T-helper 2 cell (primary cell): Measurements from ENCODE around the gene WNK2.

Source experiments
- DNase-seq, 5 experiments: peaks; one replicate each; pipeline versions ENCODE4 v3.0.0 to v3.0.0-alpha.2; 2012 to 2022
- total RNA-seq, 2 donors: gene quantifications; one replicate each; lab custom pipeline; 2026; lab: John Stamatoyannopoulos, UW

WNK2 gene
- total RNA-seq, result 0 to 0.27 reads per million in 2 donors

DNA sequence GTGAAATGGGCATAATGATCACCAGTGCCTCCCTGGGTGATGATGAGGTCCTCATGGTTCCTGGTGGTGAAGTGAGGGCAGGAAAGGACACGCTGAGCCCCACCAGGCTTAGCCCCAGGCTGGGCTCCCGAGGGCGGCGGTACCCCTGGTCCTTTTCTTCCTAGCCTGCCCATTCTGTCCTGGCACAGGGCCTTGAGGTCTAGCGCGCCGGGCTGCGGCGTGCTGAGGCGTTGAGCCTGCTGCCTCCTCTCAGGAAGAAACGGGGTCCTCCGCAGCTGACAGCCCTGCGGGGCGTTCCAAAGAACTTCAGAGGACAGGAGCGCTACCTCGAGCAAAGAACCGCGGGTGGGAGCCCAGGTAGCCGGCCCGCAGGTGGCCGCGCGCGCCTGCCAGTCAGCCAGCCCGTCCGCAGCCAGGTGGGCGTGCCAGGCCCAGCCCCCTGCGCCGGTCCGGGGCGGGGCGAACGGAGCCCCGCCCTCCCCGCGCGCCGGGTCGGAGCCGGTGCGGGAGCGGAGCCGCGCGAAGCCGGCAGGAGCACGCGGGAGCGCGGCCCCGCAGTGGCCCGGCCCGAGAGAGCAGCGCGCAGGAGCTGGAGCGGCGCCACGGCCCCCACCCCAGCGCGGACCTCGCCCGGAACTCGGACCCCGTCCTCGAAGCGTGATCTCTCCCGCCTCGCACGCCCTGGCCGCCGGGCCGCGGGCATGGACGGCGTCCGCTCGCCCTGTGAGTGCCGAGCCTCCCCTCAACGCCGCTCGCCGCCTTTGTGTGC, at the start of gene WNK2:
Gene WNK2, plus strand, starts transcription at position 477 of the 769 bp plus-strand sequence. CDS start 791 bp downstream, outside the sequence.
- DNase-seq, result peak in 4 of 5 experiments; percentile 20 to 33 (median 26)

DNA sequence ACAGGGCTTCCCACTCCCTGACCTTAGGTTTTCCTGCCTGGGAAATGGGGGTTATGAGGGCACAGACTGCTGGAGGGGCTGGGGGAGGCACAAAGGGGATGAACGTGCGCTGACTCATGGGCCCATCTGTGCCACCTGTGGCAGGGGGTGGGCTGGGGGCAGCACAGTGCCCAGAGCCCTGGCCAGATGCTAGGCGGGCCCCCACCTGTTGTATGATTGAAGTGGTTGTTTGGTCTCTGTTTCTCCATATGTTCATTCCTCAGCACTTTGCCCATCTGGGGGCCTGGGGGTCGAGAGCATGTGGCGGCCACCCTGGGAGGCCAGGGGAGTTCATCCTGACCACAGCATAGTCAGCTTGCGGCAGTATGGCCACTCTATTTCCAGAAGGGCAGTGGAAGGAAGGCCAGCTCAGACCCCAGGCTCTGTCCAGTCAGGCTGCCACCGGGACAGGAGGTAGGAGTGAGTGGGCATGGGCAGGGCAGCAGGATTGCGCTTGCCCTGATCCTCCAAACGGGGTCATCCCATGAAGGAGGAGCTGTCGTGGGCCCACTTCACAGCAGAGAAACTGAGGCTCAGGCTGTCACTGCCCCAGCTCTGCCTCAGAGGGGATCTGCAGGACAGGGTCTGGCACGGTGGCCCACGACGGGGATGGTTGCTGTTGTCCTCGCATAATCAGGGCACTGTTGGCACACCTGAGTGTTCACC, 49.0 kb upstream of the WNK2 start:
- DNase-seq, result no peak

DNA sequence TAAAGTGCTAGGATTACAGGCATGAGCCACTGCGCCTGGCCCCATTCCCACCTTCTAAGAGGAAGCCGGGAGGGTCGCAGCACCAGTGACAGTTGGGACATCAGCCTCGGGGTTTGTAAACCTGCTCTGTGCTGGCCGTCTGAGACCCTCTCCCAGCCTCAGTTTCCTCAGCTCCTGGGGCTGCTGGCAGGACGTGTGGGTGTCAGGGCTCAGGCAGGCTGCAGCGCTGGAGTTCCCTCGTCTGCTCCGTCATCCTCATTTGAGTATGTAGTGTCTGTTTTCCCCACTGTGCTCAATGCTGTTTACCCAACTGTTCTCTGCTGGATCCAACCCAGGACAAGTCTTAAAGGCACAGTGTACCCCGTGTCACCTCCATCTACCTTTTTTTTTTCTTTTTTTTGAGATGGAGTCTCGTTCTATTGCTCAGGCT, 47.9 kb upstream of the WNK2 start:
- DNase-seq, result no peak

DNA sequence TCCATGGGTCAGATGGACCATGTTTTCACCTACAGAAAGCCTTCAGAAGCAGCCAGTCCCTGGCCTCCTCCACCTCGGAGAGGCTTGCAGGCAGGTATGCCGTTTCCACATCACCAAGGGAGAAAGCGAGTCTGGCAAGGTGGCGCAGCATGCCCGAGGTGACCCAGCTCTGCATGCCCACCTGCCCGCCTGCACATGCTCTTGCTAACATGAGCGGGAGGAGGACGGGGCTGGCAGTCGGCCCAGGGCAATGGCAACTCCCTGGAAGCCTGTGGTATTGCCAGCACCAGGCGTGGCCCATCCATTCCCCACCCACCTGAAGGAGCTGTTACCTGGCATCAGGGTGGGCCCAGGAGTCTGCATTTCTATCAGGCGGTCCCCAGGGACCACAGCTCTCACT, 46.6 kb upstream of the WNK2 start:
- no peak for DNase-seq

DNA sequence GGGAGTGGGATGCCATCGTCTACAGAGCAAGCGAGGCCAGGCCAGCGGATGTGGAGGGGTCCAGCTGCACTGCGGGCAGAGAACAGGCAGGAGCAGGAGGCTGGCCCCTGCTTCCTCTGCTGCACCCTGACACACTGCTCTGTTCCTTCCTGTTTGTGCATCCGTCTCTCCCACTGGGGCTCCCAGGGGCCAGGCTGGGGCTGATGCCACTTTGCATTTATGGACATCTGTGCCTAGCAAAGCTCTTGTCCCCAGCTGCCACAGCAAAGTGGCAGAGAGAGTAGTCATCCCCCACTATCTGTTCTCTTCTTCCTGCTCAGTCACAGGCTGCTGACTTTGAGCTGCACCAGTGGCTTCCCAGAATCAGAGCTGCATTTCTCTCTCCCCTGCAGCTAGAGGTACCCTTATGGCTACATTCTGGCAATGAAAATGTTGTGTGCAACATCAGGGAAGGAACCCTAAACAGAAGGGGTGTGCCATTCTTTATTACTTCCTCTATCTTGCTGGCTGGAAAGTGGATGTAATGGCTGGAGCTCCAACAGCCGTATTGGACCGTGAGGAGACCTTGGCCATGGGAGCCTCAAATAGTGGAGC, 45.7 kb upstream of the WNK2 start:
- peak in 1 of 5 experiments; percentile 24 for DNase-seq

DNA sequence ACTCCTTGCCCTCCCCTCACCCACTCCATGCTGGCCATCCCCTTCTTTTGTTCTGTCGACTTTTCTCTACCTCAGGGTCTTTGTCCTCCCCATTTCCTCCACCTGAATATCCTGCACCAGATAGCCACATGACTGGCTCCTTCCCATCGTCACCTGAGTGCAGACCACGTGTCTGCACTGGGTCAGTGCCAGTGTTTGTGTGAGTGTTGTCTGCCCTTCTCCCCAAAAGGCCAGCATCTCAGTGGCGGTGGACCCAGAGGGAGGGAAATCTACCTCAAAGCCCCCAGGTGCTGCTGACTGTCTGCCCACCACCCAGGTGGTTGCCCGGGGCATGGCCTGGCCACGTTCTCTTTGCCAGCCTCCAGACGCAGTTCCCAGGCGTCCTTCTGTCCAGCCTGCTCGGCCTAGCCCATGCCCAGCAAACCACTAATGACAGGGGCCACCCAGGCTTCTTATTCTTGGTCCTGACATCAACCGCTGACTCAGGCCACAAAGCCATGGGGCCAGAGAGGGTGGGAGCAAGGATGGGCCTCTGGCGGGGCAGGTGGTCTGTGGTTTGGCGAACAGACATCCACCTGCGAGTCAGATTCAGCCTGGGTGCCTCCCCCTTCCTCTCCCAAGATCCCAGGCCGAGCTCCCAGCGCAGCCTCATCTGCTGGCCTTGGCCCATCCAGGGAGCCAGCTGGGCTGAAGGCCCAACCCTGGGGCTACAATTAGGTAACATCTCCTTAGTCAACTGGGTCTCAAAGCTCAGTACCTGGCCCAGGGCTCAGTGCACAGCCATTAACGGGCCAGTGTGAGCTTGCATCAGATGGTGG, 44.4 kb upstream of the WNK2 start:
- no peak for DNase-seq

DNA sequence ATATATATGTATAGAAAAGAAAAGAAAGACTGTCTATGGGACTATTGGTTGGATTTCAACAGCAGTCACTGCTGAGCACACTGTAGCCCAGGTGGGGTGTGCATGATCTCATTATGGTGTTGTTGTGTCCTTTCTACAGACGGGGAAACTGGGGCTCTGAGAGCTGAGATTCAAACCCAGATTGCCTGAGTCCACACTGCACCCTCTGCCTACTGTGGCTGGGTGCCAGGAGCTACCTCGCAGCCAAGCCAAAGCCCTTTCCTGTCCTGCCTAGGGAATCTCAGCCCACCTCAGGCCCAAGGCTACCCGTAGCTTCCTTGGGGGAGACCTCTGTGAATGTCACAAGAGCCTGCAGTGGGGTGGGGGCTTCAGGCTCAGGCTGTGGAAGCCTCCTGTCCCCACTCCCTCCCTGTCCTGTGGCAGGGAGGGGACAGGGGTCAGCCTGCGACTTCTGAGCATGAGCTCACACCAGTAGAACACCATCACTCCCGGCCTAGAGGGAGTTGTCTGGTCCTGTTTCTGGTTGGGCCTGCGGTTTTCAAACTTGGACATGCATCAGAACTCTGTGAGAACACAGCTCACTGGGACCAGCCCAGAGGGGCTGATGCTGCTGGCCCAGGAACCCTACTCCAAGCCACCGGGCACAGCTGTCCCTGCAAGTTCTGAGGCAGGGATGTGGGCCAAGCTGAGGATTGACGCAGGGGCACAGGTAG, 42.0 kb upstream of the WNK2 start:
- no peak for DNase-seq

DNA sequence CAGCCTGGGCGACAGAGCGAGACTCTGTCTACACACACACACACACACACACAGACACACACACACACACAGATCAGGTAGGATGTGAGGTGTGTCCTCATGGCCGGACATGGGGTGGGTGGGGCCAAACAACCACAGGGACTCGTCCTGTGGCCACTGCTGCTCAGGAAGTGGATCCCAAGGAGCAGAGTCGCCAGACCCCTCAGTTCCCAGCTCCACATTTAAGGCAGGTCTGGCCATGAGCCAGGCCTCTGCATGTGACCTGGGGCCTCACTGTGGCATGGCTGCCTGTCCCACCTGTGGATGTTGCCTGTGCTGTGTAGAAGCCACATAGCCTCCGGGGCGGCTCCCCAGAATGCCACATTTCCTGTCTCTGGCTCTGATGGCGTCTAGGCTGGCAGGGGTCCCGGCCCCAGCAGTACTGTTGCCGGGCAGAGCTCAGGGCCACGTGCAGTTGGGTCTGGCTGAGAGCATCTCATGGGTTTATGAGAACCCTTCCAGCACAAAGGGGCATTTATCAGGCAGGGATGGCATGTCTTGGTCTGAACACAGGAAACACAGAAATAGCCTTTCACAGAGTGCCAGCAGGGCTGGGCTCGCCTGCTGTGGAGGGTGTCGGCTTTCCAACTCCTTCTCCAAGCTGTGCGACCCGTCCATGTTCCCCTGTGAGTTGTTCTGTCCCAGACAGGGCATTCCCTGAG, 40.0 kb upstream of the WNK2 start:
- DNase-seq, result peak in 3 of 5 experiments; percentile 51 to 83 (median 78)

DNA sequence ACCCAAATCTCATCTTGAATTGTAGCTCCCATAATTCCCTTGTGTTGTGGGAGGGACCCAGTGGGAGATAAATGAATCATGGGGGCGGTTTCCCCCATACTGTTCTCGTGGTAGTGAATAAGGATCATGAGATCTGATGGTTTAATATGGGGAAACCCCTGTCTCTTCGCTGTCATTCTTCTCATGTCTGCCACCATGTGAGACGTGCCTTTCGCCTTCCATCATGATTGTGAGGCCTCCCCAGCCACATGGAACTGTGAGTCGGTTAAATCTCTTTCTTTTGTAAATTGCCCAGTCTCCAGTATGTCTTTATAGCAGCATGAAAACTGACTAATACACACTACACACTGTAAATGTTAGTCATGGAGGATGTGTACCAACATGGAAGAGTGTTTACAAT, 37.2 kb upstream of the WNK2 start:
- peak in 1 of 5 experiments; percentile 37 for DNase-seq

DNA sequence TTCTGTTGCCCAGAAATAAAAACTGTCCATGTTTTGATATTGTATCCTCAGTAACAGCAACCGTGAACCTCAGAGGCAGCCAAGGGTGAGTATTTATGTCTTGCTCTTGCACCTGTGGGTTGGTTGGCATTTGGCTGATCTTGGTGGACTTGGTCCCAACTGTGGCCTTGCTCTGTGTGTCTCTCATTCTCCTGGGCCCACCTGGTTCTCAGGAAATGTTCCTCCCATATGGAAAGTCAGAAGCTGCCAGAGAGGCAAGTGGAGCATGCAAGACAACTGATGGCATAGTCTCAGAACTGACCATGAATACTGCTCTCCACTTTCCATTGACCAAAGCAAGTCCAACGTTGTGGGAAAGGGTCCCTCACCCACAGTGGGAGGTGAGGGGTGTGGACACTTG, 36.3 kb upstream of the WNK2 start:
- no peak for DNase-seq

DNA sequence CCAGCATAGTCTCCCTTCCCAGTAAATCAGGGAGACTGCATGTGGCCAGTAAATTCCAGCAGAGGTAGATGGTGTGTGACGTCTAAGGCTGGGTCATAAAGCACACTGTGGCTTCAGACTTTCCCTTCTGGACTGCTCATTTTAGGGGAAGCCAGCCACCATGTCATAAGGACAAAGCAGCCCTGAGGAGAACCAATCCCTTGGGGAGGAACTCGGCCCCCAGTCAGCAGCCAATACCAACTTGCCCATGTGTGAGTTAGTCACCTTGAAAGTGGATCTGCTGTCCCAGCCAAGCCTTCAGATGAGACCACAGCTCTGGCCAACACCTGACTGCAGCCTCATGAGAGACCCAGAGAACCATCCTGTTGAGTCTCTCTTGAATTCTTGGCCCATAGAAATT, 35.2 kb upstream of the WNK2 start:
- DNase-seq, result no peak

DNA sequence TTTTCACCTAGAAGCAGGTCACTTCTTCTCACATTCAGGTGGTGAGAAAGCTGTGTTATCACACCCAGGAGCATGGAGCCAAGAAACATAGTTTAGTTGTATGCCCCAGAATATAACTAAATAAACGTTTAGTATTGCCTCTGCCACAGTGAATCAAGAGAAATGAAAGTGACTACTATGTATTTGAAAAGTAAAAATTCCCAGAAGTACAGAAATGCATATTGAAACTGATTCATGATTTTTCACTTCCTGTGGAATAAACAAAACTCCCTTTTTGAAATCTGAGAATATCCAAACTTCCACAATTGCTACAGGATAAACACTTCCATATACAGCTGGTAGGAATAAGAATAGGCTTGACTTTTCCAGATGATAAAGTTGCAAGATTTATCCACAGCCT, 34.6 kb upstream of the WNK2 start:
- no peak for DNase-seq

DNA sequence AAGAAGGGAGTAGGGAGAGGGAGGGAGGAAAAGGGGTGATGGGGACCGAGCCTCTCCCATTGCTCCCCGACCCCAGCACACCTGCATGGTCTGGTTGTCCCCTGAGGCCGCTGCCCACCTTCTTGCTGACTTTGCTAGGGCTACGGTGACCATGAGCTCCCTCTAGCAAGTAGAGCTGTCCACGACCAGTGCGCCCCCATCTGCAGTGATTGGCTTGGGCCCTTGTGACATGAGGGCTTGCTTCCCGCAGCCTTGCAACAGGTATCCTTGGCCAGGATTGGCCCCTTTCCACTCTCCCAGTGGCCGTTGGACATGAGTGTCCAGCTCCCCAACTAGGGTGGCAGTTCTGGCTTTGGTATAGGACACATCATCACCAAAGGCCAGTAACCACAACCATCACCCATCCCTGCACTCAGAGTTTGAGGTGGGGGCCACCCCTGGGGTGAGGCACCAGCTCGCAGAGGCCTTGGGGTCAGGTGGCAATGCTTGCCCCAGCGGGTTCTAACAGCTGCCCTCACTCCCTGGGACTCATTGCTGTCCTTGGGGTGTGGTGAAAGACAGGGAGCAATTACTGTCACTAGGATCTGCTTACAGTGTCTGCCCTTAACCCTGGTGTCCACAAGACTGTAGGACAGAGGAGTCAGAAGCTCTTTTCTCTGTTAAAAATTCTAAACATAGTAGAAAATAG, 32.7 kb upstream of the WNK2 start:
- no peak for DNase-seq

DNA sequence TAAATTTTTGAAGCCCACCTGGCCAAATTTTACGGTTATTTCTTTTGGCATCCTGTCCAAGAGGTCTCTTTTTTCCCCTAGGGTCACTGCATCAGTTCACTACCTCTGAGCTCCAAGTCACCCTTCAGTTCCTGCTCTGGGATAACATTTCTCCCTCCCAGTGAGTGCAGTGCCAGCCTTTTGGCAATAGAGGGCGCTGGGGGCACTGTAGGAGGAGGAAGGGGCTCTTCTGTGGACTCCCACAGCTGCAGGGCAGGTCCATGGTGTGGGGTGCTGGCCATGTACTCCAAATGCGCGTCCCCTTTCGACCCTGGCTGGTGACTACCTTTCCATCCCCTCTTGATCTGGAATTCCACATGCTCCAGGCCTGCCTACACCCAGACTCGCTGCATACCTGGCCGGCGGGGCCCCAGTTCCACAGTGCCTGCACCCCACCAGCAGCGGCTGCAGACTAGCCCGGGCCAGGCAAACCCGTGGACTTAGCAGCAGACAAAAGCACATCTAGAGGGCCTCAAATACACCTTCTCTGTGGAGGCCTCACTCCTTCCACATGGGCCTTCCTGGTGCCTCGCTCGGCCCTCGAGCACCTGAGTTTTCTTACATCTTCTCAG, 29.5 kb upstream of the WNK2 start:
- peak in 2 of 5 experiments; percentile 24 to 49 for DNase-seq

DNA sequence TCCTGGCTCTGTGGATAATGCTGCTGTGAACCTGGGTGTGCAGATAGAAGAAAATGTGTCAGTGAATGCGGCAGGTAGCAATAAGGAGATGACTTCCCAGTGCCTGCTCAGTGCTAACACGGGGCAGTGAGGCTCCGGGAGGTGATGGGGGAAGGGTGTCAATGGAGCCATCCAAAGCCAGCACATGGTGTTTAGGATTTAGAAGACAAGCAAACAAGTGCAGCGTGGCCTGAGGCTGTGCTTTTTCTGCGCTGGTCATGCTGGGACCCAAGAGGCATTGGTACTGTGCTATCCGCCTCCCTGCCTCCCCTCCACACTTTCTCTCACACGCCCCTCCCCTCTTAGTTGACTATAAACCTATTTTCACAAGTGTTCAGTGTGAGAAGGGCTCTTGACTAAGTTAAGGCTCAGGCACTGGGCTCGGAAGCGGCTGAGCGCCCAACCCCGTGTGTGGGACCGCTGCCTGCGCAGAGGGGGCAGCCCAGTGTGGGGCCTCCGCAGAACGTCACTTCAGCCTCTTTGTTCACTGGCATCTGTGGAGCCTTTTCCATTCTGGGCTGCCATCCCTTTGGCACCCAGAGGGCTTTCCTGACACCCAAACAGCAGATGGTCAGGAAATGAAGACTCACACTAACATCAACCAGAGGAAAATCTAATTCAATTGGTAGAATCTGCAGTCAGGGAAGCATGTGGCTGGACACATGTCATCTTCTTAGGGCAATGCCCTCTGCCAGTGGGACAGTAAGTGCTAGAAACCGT, 28.0 kb upstream of the WNK2 start:
- no peak for DNase-seq

DNA sequence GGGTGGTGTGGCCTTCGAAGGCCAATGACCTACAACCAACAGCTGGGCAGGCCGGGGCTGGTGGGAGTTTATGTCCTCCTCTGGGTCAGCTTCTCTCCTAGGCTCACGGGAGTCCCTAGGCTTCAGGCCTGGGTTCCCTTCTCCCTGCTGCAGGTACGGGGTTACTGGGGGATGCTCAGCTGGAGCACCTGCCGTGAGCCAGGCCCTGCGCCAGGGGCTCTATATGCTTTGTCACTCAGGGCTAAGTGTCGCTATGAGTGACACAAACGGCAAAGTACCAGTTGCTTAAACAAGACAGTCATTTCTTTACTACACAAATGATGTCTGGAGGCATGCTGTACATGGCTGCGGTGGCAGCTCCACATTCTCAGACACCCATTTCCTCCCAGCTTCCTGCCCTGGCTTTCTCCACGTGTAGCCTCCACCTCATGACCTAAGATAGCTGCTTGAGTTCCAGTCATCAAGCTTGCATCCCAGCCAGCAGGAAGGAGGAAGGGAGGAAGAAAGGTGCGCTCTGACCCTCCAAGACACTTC, 27.4 kb upstream of the WNK2 start:
- peak in 2 of 5 experiments; percentile 36 to 97 for DNase-seq

DNA sequence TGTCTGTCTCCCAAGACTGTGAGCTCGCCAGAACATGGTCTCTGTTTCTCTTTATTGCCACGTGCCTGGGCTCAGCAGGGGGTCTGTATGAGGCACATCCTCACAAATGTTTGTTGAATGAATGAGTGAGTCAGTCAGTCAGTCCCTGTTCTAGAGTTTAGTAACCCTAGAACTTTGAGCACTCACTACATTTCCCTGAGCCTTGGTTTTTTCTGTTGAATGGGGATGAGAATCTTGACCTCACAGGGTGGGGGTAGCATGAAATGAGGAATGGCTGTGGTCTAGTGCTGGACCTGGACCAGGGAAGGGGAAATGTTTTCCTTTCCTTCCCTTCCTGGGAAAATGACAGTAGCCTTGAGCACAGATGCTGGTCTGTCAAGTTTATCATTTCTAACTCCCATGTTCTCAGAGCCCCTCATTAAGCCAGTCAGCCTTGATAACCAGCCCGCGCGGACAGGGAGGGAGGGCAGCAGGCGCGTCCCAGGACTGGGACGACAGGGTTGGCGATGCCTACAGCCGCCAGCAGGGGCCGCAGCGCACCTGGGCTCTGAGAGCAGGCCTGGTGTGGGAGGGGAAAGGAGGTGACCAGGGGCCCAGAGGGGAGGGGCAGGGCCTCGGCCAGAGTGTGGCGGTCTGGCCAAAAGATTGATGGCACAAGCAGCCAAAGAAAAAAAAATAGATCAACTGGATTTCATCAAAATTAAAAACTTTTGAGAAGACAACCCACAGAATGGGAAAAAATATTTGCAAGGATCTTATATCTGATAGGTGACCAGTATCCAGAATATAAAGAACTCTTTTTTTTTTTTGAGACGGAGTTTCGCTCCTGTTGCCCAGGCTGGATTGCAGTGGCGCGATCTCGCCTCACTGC, 24.1 kb upstream of the WNK2 start:
- peak; percentile 36 to 60 (median 52) for DNase-seq
